ENCODE results near the gene P2RY8.

The P2RY8 gene

DNA sequence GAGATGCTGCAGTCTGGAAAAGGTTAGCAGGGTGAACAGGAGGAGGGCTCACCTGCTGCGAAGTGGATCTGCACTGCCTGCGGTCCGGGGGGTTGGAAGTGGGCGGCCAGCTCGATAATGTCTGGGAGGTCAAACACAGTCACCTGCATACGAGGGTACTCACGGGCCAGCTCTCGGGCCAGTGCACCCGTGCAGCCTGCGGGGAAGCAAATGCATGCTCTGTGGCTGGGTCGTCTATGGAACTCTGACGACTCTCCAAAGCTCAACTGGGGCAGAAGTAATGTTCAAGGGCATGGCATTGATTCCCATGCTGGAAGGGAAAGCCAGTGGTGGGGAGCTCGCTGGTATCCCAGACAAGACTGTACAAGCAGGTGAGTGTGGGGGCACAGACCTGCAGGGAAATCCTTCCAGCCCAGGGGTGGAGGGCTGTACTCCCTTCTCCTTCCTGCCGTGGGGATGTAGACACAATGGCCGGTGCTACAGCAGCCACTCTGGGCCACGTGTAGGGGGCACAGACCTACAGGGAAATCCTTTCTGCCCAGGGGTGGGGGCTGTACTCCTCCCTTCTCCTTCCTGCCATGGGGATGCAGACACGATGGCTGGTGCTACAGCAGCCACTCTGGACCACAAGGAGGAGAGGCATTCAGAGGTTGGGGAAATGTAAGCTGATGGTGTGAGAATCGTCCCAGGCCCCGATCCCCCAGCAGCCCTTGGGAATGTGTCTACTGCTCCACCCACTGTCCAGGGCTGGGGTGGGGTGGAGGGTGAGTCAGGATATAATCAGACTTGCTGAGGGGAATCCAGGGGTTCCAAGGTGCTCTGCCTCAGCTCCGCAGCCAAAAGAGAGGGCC is 118.8 kb downstream of the P2RY8 start:
- no peak for DNase-seq

DNA sequence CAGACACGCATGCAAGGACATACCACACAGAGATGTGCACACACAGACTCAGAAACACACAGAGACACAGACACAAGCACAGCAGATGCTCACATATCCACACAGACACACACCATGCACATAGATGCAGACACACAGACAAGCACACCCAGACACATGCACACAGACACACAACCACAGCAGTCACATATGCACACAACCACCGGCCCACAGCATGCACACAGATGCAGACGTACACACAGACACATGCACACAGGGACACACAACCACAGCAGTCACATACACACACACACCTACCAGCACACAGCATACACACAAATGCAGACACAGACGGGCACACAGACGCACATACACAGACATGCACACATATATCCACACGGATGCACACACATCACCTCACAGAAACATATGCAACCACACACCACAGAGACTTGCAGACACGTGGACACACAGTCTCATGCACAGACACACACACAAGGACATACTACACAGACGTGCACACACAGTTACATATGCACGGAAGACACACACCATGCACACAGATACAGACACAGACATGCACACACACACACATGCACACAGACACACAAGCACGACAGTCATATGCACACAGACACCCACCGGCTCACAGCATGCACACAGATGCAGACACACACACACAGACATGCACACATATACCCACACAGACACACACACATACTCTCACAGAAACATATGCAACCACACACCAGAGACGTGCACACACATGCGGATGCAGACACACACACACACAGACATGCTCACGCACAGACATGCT is 119.8 kb downstream of the P2RY8 start:
- DNase-seq = no peak

DNA sequence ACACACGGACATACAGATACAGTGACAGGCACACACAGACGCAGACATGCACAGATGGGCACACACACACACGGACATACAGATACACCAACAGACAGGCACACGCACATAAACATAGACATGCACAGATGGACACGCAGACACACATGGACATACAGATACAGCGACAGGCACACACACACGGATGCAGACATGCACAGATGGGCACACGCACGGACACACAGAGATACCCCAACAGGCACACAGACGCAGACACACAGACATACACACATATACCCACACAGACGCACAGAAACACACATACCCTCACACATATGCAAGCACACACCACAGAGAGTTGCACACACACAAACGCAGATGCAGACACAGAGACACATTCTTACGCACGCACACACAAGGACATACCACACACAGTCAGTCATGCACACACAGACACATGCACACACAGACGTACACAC is 120.6 kb downstream of the P2RY8 start:
- no peak for DNase-seq
